HG02571 (cell line): ENCODE results near the gene SLC2A10.

Experiments
- ATAC-seq: cut with Tn5 transposase; IDR thresholded peaks from one replicate; pipeline ENCODE4 v1.9.1; 2021; ENCODE audit warnings: mild to moderate bottlenecking, moderate library complexity; ENCODE audit not compliant: unreplicated experiment

SLC2A10 gene

GRCh38 chr20:46681032-46681854 lies 28.2 kb upstream of the SLC2A10 start:
- no peak for ATAC-seq

- no peak for ATAC-seq
These were observed 27.2 kb upstream of the SLC2A10 start for GRCh38 chr20:46682063-46682821.

GRCh38 chr20:46683011-46683667 lies 26.3 kb upstream of the SLC2A10 start:
- no peak for ATAC-seq

- ATAC-seq, result no peak
These were observed 25.8 kb upstream of the SLC2A10 start for GRCh38 chr20:46683668-46683938.

GRCh38 chr20:46683939-46684750 lies 25.3 kb upstream of the SLC2A10 start:
- no peak for ATAC-seq

- no peak for ATAC-seq
These were observed 21.0 kb upstream of the SLC2A10 start for GRCh38 chr20:46688151-46689081.

GRCh38 chr20:46689082-46689753 lies 20.2 kb upstream of the SLC2A10 start, which contains the start of gene TP53RK:
Gene TP53RK, minus strand, starts transcription at chr20:46689444. Its CDS starts 30 bp downstream, at chr20:46689414.
- peak; percentile 91 for ATAC-seq

GRCh38 chr20:46689754-46690085 lies 19.7 kb upstream of the SLC2A10 start:
- ATAC-seq, result no peak

GRCh38 chr20:46690219-46691106 lies 19.0 kb upstream of the SLC2A10 start:
- no peak for ATAC-seq

GRCh38 chr20:46691196-46691595 lies 18.3 kb upstream of the SLC2A10 start:
- no peak for ATAC-seq

GRCh38 chr20:46694484-46694883 lies 15.0 kb upstream of the SLC2A10 start:
- ATAC-seq, result no peak

GRCh38 chr20:46695892-46696291 lies 13.6 kb upstream of the SLC2A10 start:
- ATAC-seq, result no peak

- ATAC-seq, result no peak
These were observed 12.6 kb upstream of the SLC2A10 start for GRCh38 chr20:46696791-46697279.

GRCh38 chr20:46698788-46699187 lies 10.7 kb upstream of the SLC2A10 start:
- ATAC-seq, result no peak

GRCh38 chr20:46699651-46700359 lies 9.6 kb upstream of the SLC2A10 start:
- no peak for ATAC-seq

- ATAC-seq, result no peak
These were observed 9.0 kb upstream of the SLC2A10 start for GRCh38 chr20:46700481-46700880.

- no peak for ATAC-seq
These were observed 8.4 kb upstream of the SLC2A10 start for GRCh38 chr20:46701057-46701456.

GRCh38 chr20:46701556-46701955 lies 7.9 kb upstream of the SLC2A10 start:
- ATAC-seq, result no peak
